Transverse colon (tissue), 3 donors: ENCODE results near the gene AQP4.

Experiments
- CTCF ChIP-seq, 5 experiments: fragments of 200-600 bp in 3 of 5; fragments of 450-650 bp in 2 of 5; sonication (generic) in 3 of 5; IDR thresholded peaks; 1 replicate in 2 of 5; 2 replicates in 3 of 5; pipeline ENCODE4 v1.5.1; 2016 to 2017; ENCODE audit warnings: antibody characterized with exemption in 5 of 5, inconsistent platforms in 3 of 5, mild to moderate bottlenecking in 2 of 5, moderate library complexity in 1 of 5
- EP300 ChIP-seq: sonication (generic); formaldehyde crosslinking; IDR thresholded peaks from one replicate; pipeline ENCODE4 v1.6.1; 2017; ENCODE audit warnings: antibody characterized with exemption, low read depth

- TF ChIP-seq EP300, result no peak
- TF ChIP-seq CTCF (IDR thresholded peaks at IDR 0.05), result no peak
Observed at GRCh38 chr18:26869640-26870039, 4.1 kb upstream of the AQP4 start.
